Measurements from ENCODE around the gene MPP3.

The MPP3 gene

DNA sequence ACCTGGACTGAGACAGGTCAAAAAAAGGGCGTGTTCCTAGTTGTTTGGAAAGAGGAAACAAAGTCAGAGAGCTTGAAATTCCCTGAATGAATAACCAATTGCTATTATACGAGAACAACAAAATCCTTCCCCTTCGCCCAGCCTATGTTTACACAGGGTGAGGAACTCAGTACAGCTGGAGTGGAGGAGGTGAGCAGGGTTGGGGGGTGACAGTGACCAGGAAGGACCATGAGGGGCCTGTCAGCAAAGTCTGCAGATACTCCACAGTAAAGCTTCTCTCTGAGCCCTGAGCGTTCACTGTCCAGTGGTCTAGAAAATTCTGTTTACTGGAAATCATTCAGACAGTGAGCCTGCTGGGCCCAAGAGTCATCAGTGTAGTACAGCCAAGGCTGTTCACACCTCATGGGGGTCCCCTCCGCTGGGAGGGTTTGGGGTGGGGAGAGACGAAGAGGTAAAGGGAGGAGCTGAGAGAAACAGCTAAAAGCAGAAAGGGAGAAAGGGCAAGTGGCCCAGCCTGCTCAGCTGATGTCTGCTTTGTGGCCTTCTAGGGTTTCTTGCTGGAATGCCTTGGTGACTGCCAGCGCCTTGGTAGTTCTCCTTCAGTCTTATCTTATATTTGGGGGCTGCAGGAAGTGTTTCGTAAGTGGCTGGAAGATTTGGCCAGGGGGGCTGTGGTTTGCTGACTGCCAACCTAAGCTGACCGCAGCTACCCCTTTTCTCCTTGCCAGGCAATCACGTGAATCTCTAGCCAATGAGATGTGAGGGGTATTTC lies 59.9 kb downstream of the MPP3 start:
- DNase-seq (ENCODE audit: low spot score), result no peak

DNA sequence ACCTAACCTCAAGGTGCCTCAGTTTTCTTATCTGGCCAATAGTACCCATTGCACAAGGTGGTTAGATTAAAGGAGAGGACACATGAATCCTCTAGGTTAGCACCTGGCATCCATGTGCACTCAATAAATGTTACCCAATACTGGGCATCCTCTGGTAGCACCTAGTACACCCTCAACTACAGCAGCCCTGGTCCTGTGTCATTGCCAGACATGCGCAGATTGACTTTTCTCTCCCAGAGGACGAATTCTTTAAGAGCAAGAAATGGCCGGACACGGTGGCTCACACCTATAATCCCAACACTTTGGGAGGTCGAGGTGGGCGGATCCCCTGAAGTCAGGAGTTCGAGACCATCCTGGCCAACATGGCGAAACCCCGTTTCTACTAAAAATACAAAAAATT lies 61.5 kb downstream of the MPP3 start:
- DNase-seq (ENCODE audit: low spot score), result no peak

DNA sequence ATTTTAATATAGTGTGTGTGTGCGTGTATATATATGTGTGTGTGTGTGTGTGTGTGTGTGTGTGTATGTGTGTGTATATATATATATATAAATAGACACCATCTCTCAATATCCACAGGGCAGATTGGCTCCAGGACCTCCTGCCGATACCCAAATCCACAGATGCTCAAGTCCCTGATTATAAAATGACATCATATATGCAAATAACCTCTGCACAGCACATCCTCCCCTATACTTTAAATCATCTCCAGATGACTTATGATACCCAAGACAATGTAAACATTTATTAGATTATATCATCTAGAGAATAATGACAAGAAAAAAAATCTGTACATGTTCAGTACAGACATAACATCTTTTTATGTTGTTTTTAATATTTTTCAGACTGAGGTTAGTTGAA lies 62.0 kb downstream of the MPP3 start:
- no peak for DNase-seq (ENCODE audit: low spot score)

DNA sequence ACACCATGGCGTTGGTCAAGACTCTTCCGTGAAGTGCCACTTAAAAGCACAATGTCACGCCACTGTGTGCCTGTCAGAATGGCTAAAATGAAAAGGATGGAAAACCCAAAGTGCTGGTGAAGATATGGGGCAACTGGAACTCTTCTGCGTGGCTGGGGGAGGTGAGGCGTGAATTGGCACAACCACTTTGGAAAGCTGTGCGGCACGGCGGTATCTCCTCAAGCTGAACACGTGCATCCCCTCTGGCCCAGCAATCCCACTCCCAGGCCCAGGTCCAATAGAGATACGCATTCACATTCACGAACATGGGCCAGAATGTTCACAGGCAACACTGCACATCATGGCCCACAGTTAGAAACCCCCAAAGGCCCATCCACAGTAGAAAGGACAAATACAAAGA lies 63.1 kb downstream of the MPP3 start:
- DNase-seq (ENCODE audit: low spot score), result no peak

DNA sequence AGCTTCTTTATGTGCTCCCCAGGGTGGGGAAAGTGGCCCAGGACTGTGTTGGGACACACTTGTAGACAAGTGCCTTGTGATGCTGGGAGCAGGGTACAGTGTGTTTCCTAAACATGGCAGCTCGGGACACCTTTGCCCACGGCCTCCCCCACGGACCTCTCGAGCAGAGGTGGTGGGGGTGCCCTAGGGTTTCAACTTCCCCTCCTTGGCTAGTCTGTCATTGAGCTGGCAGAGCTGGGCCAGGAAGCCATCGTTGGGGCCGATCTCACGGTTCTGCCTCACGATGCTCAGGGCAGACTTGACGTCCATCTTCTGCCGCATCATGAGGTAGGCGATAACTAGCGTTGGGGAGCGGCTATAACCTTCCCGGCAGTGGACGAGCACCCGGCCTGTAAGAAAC lies 63.5 kb downstream of the MPP3 start:
- DNase-seq (ENCODE audit: low spot score), result no peak

DNA sequence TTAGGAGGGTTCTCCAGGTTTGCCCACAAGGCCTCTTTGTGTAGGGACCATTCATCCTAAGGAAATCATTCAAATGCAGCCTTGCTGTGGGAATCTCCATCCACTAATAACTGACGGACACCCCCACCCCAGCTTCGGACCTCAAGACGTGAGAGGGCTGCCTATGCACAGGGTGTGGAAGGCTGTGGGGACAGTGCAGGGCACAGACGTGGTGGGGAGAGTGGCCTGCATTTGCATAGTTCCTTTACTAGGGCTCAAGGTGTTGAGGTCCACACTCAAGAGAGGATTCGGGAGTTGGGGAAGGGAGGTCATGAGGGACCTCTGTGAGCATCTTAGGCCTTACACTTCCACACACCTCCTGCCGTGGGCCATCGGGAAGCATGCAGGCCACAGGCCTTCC lies 64.0 kb downstream of the MPP3 start:
- no peak for DNase-seq (ENCODE audit: low spot score)

DNA sequence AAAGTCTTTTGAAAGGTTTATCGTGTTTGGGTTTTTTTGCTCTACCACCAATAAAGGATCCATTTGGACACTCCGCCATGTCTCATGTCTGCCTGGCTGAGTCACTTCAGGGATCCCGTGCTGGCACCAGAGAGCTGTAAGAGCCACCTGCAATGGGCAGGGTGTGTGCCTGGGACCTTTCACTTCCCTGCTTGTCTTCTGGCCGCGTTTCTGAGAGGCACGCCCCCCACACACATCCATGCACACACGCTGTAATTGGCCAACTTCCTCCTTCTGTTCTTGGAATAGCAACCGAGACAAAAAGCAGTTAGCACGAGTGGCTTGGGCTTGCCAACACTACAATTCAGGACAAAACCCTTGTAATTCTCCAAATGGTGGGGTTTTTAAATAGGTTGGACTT lies 64.6 kb downstream of the MPP3 start:
- DNase-seq (ENCODE audit: low spot score), result no peak

DNA sequence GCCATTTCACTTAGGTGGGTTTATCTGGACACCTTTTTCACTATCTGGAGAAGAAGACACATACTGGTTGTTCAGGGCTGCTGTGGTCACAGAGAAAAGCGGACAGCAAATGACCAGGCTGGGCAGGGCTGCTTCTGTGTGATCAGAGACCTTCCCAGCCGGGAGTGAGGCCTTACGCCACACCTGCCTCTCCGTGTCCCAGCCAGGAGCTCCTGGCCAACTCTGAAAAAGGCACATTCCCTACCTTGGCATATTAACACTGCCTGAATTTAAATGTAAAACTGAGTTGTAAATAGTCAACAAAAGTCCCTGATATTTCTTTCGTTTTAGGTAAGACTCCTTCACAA lies 65.3 kb downstream of the MPP3 start:
- no peak for DNase-seq (ENCODE audit: low spot score)

DNA sequence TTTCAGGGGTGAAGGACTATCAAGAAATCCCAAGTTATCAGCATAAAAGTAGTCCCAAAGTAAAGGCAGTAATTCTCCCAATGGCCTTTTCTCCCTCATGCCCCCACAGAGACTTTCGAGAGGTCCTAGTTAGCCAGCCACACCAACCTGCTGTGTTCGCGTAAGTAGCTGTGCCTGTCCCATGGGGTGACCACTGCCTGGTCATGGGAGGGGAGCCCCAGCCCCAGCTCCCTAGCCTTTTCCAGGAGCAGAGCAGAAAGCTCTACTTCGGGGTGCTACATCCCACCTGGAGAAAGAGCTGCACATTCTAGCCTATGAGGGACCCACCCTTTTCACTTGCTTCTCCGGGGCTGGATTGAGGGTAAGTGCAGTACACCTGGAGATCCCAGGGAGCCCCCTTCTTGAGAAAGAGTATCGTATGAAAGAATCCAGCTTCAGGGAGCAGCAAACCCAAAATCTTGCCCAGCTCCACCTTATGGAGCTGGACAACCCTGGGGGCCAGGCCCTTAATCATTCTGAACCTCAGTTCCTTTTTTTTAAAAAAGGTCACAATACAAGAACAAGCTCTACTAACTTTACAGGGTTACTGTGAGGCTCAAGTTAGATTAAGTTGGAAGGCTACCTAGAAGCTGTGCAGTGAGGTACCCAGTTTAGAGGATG lies 65.8 kb downstream of the MPP3 start:
- DNase-seq (ENCODE audit: low spot score), result no peak

DNA sequence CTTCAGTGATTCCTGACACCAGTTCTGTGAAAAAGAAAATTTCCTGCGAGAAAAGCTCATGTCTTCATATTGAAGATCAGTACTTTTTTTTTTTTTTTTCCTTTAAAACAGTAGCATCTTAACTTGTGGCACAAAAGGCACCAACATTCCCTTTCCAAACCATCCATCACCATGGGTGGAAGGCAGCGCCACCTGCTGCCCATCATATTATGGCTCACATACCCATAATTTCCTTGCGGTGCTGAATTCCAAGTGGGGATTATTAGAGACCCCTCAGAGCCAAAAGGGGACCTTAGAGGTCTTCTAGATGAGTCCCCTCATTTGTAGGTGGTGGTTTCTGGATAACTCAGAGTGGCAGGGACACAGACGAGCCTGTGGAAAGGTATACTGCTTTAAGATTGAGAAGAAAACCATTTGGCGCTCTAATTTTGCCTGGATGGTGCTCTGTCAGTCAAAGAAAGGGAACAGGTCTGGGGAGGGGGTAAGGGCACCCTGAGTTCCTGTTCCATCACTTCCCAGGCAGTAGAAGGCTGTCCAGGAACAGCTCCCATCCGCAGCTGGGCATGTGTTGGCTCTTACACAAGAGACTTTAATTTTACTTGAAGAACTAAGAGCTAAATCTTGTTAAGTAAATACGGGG lies 66.4 kb downstream of the MPP3 start:
- peak; percentile 71 for DNase-seq (ENCODE audit: low spot score)

DNA sequence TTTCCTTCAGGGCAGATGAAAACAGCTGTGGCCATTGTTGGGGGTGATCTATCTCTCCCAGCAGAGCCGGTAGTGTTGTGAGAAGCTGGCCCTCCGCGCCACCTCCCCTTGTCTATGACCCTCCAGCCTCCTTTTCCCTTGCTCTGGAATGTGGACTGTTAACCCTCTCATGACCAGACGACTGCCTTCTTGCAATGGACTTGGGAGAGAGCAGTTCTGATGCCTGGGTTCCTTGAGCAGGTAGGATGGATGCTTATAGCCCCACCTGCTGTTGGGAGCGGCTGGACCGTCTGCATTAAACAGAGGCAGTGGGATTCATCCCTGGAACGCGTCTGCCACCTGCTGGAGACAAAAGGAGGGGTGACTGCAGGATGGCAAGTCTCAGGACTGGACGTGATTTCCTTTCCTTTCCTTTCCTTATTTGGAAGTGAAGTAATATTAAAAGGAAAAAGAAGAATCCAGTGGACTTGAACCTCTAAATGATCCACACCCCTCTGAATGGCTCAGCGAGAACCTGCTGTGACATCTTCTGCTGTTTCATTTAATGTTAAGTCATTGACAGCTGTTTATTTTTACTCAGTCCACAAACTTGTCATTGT lies 72.6 kb downstream of the MPP3 start:
- DNase-seq (ENCODE audit: low spot score), result peak; percentile 92

DNA sequence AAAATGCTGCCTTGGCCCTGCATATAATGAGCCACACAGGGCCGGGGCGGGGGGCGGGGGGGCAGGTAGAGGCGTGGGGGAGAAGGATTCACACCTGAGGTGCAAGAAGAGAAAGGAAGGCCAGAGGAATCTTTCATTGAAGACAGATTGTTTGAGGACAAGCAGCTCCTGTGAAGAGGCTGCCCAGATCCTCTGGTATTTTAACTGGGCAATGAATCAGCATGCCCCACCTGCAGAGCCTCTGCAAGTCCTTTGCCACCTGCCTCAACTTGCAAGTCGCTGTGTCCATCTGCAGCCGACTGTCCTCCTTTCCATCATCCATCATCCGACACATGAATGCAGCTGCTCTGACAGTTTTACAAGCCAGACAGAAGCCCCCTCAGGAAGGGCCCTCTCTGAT lies 73.1 kb downstream of the MPP3 start:
- DNase-seq (ENCODE audit: low spot score), result no peak

DNA sequence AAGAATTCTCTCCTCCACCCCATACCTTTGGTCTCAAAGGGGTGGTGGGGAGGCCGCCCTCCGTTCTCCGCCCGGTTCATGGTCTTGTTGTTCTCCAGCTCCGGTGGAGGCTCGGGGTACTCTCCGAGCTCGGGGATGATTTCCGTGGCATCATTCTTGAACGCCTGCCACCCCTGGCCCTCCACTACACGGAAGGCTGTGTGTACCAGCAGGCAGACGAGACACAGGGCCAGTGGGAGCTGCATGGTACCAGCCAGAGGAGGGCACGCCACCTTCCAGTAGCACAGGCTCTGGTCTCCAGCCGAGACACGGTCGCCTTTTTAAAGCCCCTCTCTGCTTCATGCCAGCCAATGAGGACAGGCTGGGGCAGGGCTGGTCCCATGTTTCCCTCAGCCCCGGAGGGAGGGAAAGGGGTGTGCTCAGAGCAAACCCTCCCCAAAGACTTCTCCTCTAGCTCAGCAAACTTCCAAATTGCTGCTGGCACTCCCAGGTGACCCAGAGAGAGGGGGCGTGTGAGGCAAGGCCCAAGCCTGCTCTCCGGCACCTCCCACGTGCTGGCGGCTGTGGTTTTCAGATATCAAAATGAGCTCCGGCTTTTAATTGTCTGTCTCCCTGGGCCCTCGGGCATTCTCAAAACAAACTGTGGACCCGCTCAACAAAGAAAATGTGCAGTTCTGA lies 74.3 kb downstream of the MPP3 start, which contains the start of gene SOST:
TSS of gene SOST (minus strand) at position 295 of the 678 bp plus-strand sequence. CDS start at position 245, 50 bp downstream.
- no peak for DNase-seq (ENCODE audit: low spot score)

DNA sequence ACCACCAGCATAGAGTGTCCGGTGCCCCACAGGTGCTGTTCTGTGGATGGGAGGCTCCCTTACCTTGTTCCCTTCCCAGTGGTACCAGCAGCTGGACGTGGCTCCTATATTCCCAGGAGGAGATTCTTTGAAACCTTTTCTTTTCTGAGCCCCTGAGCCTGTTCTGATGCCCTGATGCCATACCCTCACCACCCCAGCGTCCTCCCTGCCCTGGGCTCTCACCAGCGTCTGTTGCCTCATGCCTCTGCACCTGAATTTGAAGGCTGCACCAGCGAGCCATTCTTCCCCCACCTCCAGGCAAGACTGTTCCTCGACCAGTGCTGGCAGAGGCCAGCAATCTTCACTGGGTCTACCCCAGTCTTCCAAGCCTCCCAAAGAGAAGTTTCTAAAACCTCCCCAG lies 74.9 kb downstream of the MPP3 start:
- DNase-seq (ENCODE audit: low spot score), result no peak

DNA sequence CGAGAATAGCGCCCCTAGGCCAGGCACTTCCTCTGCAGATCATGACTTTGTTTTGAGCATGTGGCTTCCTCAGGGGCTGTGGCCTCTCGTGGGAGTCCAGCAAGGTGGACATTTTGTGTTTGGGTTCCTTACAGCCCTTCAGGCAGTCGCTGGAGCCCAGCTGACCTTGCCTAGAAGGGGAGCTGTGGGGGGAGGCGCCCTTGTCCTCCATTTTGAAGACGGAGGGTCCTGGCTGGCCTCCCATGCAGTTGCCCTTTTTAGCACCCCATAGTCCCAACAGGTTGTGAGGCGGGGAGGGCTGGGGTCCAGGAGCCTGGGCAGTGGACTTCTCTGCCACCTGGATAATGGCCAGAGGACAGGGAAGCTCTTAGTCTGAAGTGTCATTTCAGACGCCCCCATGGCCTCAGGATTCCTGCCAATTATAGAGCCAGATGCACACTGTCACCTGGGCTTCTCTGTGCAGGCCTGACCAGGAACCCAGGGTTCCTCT lies 75.7 kb downstream of the MPP3 start:
- DNase-seq (ENCODE audit: low spot score), result no peak

DNA sequence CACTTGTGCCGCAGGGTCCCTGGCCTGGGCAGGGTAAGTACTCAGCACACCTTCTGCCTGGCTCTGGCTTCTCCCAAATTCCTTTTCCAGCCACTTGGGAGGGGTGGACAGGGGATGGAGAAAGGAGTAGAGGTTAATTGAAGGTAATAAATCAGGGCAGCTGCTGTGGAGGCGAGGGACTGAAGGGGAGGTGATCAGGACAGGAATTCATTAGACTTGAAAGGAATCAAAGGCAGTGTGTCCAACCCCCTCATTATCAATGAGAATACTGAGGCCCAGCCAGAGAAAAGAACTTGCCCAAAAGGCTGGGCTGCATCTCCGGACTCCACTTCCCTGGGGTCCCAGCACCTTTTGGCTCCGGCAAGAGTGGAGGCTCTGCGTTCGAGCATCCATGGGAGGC lies 76.7 kb downstream of the MPP3 start:
- DNase-seq (ENCODE audit: low spot score), result no peak

DNA sequence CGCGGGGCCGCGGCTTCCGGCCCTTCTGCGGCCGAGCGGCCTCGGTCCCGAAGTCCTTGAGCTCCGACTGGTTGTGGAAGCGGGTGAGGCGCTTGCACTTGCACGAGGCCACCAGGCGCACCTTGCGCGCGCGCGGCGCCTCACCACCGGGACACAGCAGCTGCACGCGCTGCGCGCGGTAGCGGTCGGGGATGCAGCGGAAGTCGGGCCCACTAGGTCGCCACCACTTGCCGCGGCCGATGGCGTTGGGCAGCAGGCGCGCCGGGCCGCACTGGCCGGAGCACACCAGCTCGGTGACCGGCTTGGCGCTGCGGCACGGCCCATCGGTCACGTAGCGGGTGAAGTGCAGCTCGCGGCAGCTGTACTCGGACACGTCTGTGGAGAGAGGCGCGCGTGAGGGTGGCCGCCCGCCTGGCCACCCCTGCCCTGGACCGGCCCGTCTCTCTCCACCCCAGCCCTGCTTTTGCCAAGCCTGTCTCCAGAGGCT lies 77.5 kb downstream of the MPP3 start:
- peak; percentile 79 for DNase-seq (ENCODE audit: low spot score)

DNA sequence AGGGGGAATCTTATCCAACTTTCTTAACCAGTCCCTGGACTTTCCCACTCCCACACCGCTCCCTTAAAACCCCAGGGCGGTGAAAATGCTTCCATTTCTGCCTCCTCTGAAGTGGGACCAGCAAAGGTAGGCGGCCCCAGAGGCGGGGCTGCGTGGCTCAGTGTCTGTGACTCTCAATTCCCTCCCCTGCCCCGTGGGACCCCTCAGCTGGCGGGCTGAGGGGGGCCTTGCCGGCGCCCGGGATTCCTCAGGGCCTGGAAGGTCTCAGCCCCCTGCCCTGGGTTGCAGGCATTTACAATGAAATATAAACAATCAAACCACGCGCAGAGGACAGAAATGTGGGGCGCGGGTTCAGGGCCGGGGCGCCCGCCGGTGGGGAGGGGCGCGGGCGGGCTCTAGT lies 78.0 kb downstream of the MPP3 start:
- no peak for DNase-seq (ENCODE audit: low spot score)

DNA sequence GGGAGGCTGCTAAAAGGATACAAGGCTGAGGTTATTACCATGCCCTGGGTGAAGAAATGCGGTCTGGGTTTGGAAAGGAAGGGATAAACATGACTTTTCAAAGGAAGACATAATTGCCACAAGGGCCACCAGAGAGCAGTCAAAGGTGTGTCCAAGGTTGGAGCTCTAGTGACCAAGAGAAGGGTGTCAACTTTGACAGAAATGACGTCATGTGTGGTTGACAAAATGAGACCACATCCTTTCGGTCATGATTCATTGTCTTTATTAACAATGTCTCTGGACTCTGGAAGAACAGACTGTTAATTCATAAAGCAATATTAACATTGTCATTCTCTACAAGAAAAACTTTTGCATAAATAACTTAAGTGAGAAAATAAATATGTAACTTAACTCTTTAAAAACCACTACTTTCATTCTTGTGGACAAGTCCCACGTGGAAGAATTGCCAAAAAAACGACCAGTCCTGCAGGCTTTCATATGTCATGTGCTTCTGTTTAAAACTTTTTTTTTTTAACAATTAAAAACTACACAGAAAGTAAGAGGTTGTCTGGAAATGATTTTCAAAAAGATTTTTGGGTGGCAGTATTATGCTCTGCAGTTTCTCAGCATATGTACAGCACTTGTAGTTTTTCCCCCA lies 79.3 kb downstream of the MPP3 start:
- no peak for DNase-seq (ENCODE audit: low spot score)
